ENCODE data around the gene ANO7. TPM values are rescaled to one million over a fixed set of nuclear protein-coding genes. Genes with fewer than 3 reads are reported as not detected.

ANO7 gene
- total and polyA plus RNA-seq, 2 of the 13 experiments (the other 11 are each of a cell fraction or from before 2014, with no cell fraction given) = 4.1 to 4.9 TPM

GRCh38 chr2:241150660-241151530, 37.6 kb upstream of the ANO7 start (continued):
- TF ChIP-seq PRDM10 (CRISPR knock-in tag; IDR thresholded peaks at IDR 0.05; ENCODE audit: low read depth) (no peak), ZNF256 (CRISPR knock-in tag; conservative IDR thresholded peaks at IDR 0.05) (no peak), KDM5A (IDR thresholded peaks at IDR 0.05; ENCODE audit: borderline replicate concordance, low read length) (peak; percentile 94; the same call in 1 of the 2 replicates), GTF2F1 (IDR thresholded peaks at IDR 0.05; ENCODE audit: low read length) (no peak), ZBTB1 (CRISPR knock-in tag; IDR thresholded peaks at IDR 0.05; ENCODE audit: borderline replicate concordance) (no peak), ISX (CRISPR knock-in tag; conservative IDR thresholded peaks at IDR 0.05) (no peak), SOX6 (IDR thresholded peaks at IDR 0.05) (no peak), SOX6 (CRISPR knock-in tag; IDR thresholded peaks at IDR 0.05) (peak; percentile 8; the same call in 1 of the 2 replicates), KLF15 (CRISPR knock-in tag; IDR thresholded peaks at IDR 0.05; ENCODE audit: borderline replicate concordance) (no peak), SMC3 (IDR thresholded peaks at IDR 0.05; ENCODE audit: low read length) (no peak), ZNF512 (CRISPR knock-in tag; IDR thresholded peaks at IDR 0.05) (no peak), RELA (CRISPR knock-in tag; IDR thresholded peaks at IDR 0.05) (no peak; the same call in 1 of the 2 replicates), KLF16 (CRISPR knock-in tag; IDR thresholded peaks at IDR 0.05) (0 out of 4 replicates have a peak, but pooled peaks of 1 of the 2 experiments have one; percentile 67), ZNF512B (CRISPR knock-in tag; IDR thresholded peaks at IDR 0.05; ENCODE audit: borderline replicate concordance) (no peak), DNMT3B (CRISPR knock-in tag; conservative IDR thresholded peaks at IDR 0.05) (no peak), HMG20B (CRISPR knock-in tag; conservative IDR thresholded peaks at IDR 0.05) (no peak), MIXL1 (CRISPR knock-in tag; IDR thresholded peaks at IDR 0.05) (no peak), SPEN (CRISPR knock-in tag; IDR thresholded peaks at IDR 0.05; ENCODE audit: low read depth) (no peak), FOXK2 (IDR thresholded peaks at IDR 0.05) (no peak), FOXO4 (CRISPR knock-in tag; conservative IDR thresholded peaks at IDR 0.05) (no peak), FOXA1 (IDR thresholded peaks at IDR 0.05) (no peak), FOXA1 (CRISPR knock-in tag; IDR thresholded peaks at IDR 0.05) (0 out of 2 replicates have a peak, but pooled peaks have one; percentile 28)
